T-helper 2 cell treated with Interferon-gamma antibody and Interleukin-4, amounts not matched to agents 5 μg/mL and 100 μg/mL, for 36 hours (primary cell): ENCODE measurements around the gene PTCH2.
"Not testable (repeated sequence)": the region's sequence is repeated elsewhere in the genome, so short reads cannot be mapped to it uniquely, and the experiment has no call there.

Experiments
- DNase-seq: peaks from one replicate; pipeline ENCODE4 v3.0.0; 2021; ENCODE audit warnings: low spot score
- H3K27ac Mint-ChIP-seq: one replicate; pipeline ENCODE4 v1.8.0; 2021; ENCODE audit warnings: mild to moderate bottlenecking, mixed read lengths
- H3K27me3 Mint-ChIP-seq: one replicate; pipeline ENCODE4 v1.8.0; 2021; ENCODE audit warnings: low read depth, mixed read lengths
- H3K36me3 Mint-ChIP-seq: one replicate; pipeline ENCODE4 v1.8.0; 2021; ENCODE audit warnings: low read depth, mixed read lengths
- H3K4me1 Mint-ChIP-seq: one replicate; pipeline ENCODE4 v1.8.0; 2021; ENCODE audit warnings: low read depth, mixed read lengths
- H3K4me3 Mint-ChIP-seq: one replicate; pipeline ENCODE4 v1.8.0; 2022; ENCODE audit warnings: mild to moderate bottlenecking, moderate library complexity, mixed read lengths
- H3K9me3 Mint-ChIP-seq: one replicate; pipeline ENCODE4 v1.8.0; 2021; ENCODE audit warnings: mixed read lengths

Gene PTCH2

DNA sequence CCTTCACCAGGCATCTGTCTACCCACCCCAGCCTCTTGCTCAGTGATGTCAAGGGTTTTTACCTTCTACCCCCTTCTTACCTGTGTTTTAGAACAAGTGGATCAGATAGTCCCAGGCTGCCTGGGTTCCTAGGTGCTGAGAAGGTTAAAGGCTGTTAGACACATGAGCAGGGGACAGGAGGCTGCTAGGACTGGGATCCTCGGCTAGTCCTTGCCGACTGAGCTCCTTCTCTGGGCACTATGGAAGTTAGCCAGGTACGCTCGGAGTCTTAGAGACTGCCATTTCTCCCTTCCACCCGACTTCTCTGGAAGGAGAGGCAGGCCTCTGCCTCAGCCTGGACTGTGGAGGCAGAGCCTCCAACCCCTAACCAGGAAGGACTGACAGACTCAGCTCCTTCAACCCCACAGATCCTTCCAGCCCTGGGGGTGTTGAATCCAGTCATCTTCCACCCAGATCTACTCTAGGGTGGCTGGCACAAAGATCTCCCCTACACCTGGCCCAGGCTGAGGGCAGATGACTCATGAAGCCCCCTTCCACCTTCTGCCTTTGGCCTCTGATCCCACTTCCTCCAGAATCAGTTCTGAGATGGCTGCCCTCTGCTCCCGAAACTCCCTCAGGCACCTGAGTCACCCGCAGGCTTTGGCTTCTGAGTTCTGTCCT is 36.2 kb downstream of the PTCH2 start, which contains the start of gene DYNLT4:
Gene DYNLT4, minus strand, starts transcription at position 648 of the 660 bp plus-strand sequence. CDS start 683 bp downstream, outside the sequence.
- Mint-ChIP-seq H3K27me3 (no peaks in the 10 kb centered on the region), H3K4me3 (peak within 1 kb of the TSS; percentile 79), H3K27ac (peak within 1 kb of the TSS; percentile 99), H3K36me3 (peaks cover 67% of the 10 kb centered on the region), H3K9me3 (no peaks in the 10 kb centered on the region), H3K4me1 (peaks cover 67% of the 10 kb centered on the region)
- DNase-seq, result no peak

DNA sequence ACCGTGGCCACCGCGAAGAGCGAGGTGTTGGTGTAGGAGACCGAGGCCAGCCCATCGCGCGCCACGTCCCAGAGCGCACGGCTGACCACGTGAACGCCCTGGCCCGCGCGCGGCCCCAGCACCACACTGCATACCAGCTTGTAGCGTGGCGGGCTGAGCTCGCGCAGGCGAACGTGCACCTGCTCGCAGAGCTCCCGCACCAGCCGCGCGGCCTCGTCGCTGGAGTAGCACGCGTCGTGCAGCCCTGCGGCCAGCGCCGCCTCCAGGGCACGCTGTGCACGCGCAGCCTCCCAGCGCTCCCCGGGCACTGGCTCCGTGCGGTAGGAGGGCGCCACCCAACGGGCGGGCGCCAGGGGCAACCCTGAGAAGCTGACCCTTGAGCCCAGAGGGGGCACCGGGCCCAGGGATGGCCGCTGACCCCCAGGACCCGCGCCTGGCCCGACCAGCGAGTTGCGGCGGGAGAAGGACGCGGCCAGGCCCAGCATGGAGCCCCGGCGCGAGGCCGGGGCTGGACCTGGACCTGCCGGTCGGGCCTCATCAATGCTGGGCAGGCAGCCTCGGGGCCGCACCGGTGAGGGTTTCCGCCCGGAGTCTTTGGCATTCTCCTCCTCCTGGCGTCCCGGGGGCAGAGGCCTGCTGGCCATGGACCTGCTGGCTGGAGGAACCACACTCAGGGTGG is 36.9 kb downstream of the PTCH2 start:
- H3K27me3 Mint-ChIP-seq, result no peaks in the 10 kb centered on the region
- H3K4me3 Mint-ChIP-seq, result no peak overlapping the region
- peaks cover 65% of the 10 kb centered on the region for H3K36me3 Mint-ChIP-seq
- H3K4me1 Mint-ChIP-seq, result peaks cover 62% of the 10 kb centered on the region
- peak overlapping the region; percentile 99 for H3K27ac Mint-ChIP-seq
- no peaks in the 10 kb centered on the region for H3K9me3 Mint-ChIP-seq
- DNase-seq, result no peak

DNA sequence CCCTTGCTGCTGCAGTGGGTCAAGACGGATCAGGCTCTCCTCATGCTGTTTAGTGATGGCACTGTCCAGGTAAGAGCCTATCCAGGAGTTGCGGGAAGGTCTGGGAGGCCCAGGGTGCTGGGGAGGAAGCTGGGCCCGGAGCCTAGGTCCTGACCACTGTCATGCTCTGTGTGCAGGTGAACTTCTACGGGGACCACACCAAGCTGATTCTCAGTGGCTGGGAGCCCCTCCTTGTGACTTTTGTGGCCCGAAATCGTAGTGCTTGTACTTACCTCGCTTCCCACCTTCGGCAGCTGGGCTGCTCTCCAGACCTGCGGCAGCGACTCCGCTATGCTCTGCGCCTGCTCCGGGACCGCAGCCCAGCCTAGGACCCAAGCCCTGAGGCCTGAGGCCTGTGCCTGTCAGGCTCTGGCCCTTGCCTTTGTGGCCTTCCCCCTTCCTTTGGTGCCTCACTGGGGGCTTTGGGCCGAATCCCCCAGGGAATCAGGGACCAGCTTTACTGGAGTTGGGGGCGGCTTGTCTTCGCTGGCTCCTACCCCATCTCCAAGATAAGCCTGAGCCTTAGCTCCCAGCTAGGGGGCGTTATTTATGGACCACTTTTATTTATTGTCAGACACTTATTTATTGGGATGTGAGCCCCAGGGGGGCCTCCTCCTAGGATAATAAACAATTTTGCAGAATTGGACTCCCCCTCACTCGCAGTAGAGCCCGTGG is 37.6 kb downstream of the PTCH2 start:
- DNase-seq, result no peak
- H3K4me3 Mint-ChIP-seq, result no peak overlapping the region
- no peaks in the 10 kb centered on the region for H3K27me3 Mint-ChIP-seq
- peaks cover 56% of the 10 kb centered on the region for H3K4me1 Mint-ChIP-seq
- peak overlapping the region; percentile 77 for H3K27ac Mint-ChIP-seq
- H3K36me3 Mint-ChIP-seq, result peaks cover 64% of the 10 kb centered on the region
- H3K9me3 Mint-ChIP-seq, result no peaks in the 10 kb centered on the region

DNA sequence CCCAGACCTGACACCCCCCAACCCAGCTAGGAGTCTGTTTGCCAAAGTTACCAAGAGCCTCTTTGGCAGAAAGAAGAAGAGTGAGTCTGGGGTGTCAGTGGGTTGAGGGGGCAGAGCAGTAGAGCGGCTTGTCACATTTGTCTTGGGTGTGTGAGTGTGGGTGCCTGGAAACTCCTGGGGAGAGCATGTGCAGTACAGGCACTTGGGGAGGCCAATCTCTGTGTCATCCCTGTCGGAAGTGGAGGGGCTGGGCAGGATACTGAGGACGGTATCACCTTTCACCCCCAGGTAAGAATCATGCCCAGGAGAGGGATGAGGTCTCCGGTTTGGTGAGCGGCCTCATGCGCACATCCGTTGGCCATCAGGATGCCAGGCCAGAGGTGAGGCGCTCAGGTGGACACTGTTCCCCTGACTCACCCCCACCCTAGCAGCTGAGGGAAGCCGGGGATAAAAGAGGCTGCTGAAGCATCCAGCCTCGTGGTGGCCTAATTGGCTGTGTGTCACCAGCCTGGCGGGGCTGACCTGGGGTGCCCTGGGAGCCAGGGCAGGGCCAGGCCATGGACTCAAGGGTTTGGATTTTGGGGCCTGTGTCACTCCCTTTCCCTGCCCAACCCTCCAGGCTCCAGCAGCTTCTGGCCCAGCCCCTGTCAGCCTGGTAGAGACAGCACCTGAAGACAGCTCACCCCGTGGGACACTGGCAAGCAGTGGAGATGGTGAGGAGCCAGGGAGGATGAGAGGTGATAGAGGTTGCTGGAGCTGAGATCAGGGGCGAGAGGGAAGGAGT is 39.5 kb downstream of the PTCH2 start:
- no peaks in the 10 kb centered on the region for H3K27me3 Mint-ChIP-seq
- peaks cover 61% of the 10 kb centered on the region for H3K36me3 Mint-ChIP-seq
- peaks cover 48% of the 10 kb centered on the region for H3K4me1 Mint-ChIP-seq
- no peaks in the 10 kb centered on the region for H3K9me3 Mint-ChIP-seq
- H3K27ac Mint-ChIP-seq, result peak overlapping the region; percentile 77
- H3K4me3 Mint-ChIP-seq, result peak overlapping the region; percentile 92
- no peak for DNase-seq

DNA sequence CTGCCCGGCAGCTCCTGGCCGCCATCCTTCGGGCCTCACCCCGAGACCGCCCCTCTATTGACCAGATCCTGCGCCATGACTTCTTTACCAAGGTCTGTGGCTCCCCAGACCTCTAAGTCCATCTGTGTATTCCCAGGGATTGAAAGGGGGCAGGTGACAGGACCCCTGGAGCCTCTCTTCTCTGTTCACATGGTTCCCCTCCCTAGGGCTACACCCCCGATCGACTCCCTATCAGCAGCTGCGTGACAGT is 40.1 kb downstream of the PTCH2 start:
- DNase-seq, result no peak
- Mint-ChIP-seq H3K36me3 (peaks cover 60% of the 10 kb centered on the region), H3K4me1 (peaks cover 44% of the 10 kb centered on the region), H3K27me3 (no peaks in the 10 kb centered on the region), H3K27ac (peak overlapping the region; percentile 72), H3K9me3 (no peaks in the 10 kb centered on the region), H3K4me3 (peak overlapping the region; percentile 92)

DNA sequence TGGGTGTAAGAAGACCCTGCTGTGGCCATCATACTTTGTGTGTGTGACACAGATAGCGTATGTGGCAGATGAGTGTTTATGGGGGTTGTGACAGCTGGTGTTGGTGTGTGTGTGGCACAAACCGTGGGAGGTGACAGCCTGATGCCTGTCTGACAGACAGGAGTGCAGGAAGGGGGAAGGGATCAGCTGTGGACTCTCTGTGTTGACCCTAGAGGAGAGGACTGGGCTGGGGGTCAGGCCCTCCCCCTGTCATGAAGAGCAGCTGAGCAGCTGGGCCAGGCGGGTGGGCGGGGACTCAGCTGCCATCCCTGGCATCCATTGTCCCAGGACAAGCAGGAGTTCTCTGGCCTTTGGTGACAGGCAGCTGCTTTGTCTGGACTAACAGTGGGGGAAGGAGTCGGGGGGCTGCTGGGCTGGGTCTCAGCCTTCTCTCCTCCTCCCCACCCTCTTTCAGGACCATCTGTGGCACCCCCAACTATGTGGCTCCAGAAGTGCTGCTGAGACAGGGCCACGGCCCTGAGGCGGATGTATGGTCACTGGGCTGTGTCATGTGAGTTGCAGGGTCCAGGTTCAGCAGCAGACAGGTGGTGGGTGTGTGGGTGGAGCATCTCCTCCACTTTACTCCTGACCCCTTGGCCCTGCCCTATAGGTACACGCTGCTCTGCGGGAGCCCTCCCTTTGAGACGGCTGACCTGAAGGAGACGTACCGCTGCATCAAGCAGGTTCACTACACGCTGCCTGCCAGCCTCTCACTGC is 40.6 kb downstream of the PTCH2 start:
- H3K4me3 Mint-ChIP-seq, result peak overlapping the region; percentile 92
- no peaks in the 10 kb centered on the region for H3K9me3 Mint-ChIP-seq
- no peaks in the 10 kb centered on the region for H3K27me3 Mint-ChIP-seq
- peak overlapping the region; percentile 97 for H3K27ac Mint-ChIP-seq
- peaks cover 55% of the 10 kb centered on the region for H3K36me3 Mint-ChIP-seq
- DNase-seq, result no peak
- peaks cover 39% of the 10 kb centered on the region for H3K4me1 Mint-ChIP-seq

DNA sequence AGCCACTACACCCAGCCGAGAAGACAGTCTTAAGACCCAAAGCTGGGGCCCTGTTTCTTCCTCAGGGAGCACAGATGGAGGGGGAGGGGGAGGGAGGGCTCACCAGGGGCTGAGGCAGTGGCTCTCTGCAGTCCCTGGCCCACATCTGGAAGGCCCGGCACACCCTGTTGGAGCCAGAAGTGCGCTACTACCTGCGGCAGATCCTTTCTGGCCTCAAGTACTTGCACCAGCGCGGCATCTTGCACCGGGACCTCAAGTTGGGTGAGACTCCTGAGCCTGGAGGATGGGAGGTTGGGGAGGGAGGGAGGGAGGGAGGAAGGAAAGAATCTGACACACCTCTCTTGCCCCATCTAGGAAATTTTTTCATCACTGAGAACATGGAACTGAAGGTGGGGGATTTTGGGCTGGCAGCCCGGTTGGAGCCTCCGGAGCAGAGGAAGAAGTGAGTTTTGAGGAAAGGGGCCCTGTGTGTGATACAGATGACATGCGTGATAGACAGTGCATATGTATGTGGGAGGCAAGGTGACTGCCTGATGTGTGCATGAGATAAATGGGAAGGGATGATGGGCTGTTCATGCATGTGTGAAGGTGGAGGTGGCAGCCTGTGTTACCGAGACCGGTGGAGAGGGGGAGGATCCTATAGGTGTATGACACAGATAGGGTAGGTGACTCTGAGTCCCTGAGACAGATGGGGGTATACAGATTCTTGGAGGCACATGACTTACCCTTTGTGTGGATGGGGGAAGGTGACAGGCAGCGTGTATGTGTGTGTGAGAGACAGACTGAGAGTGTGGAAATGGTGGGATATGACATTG is 41.4 kb downstream of the PTCH2 start:
- peak; percentile 65 for DNase-seq
- Mint-ChIP-seq H3K4me1 (peaks cover 31% of the 10 kb centered on the region), H3K9me3 (no peaks in the 10 kb centered on the region), H3K4me3 (peak overlapping the region; percentile 92), H3K27ac (peak overlapping the region; percentile 97), H3K36me3 (peaks cover 48% of the 10 kb centered on the region), H3K27me3 (no peaks in the 10 kb centered on the region)

DNA sequence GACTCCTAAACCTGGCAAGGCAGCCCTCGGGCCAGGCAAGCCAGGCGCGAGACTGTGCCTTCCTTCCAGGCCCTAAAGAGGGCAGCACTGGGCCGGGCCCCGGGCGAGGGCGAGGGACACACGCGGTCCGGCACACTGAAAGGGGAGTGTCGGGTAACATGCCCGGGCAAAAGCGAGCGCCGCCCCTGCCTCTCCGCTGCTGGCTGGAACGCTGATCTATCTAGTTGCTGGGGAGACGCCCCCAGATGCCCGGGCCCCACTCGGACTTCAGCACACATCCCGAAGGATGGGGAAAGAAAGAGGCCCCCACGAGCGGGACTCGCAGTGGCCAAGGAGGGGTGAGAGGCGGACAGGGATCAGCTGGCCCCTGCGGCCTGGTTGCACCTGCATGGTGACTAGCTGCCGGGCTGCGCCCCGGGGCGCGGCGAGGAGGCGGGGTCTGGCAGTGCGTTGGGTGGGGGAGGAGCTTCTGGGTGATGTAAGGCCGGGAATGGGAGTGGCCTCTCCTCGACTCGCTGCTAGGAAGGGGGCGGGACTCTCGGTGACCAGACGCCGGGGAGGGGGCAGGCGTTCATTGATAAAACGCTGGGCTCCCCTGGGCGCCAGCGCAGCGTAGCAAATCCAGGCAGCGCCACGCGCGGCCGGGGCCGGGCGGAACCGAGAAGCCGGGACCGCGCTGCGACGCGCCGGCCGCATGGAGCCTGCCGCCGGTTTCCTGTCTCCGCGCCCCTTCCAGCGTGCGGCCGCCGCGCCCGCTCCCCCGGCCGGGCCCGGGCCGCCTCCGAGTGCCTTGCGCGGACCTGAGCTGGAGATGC is 43.1 kb downstream of the PTCH2 start, which contains the start of gene PLK3:
Gene PLK3, plus strand, starts transcription at position 608 of the 815 bp plus-strand sequence. Its CDS starts 87 bp downstream, at position 695.
- peak; percentile 96 for DNase-seq
- Mint-ChIP-seq H3K9me3 (no peaks in the 10 kb centered on the region), H3K4me1 (peaks cover 26% of the 10 kb centered on the region), H3K27me3 (no peaks in the 10 kb centered on the region), H3K36me3 (peaks cover 35% of the 10 kb centered on the region), H3K27ac (peak within 1 kb of the TSS; percentile 100), H3K4me3 (peak within 1 kb of the TSS; percentile 99)

DNA sequence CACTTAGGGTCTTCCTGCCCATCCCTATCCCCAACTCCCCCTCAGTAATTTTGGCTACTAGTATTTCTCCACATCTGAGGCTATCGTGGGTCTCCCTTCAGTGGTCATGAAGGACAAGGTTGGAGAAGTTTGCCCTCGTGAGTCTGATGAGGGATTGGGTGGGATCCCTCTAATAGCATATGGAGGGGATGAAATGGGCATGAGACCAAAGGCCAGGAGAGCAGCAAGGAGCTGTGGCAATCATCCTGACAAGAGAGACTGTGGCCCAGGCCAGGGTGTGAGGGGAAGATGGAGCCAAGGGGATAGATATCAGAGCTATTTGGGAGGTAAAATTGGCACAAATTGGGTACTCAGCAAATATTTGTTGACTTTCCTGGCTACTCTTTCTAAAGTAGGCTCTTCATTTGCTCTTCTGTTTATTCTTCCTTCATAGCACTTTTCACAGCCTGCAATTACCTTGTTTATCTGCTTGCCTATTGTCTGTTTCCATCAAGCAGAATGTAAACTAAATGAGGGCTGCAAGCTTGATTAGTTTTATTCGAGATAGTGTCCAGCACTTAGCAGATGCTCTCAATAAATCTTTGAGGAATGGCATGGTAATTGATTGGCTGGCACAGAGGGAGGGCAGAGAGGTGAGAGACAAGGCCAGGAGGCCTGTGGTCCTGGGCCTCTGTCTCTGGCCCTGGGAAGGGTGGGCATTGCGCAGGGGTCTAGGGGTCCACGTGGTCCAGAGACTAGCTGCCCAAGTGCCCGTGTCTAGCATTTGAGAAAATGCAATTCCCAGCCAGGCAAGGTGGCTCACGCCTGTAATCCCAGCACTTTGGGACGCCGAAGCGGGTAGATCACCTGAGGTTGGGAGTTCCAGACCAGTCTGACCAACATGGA is 44.3 kb downstream of the PTCH2 start:
- Mint-ChIP-seq H3K27ac (peak overlapping the region; percentile 100), H3K9me3 (no peaks in the 10 kb centered on the region), H3K4me1 (peaks cover 26% of the 10 kb centered on the region), H3K36me3 (peaks cover 23% of the 10 kb centered on the region), H3K27me3 (no peaks in the 10 kb centered on the region), H3K4me3 (peak overlapping the region; percentile 99)
- DNase-seq, result no peak

DNA sequence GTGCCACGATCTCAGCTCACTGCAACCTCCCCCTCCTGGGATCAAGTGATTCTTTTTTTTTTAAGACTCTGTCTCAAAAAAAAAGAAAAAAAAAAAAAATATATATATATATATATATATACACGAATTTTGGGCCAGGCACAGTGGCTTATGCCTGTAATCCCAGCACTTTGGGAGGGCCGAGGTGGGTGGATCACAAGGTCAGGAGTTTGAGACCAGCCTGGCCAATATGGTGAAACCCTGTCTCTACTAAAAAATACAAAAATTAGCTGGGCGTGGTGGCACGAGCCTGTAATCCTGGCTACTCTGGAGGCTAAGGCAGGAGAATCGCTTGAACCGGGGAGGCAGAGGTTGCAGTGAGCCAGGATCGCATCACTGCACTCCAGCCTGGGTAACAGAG is 45.2 kb downstream of the PTCH2 start:
- H3K36me3 Mint-ChIP-seq, result peaks cover 16% of the 10 kb centered on the region
- H3K4me3 Mint-ChIP-seq, H3K27me3 Mint-ChIP-seq, H3K9me3 Mint-ChIP-seq, DNase-seq: not testable (repeated sequence)
- peaks cover 23% of the 10 kb centered on the region for H3K4me1 Mint-ChIP-seq
- H3K27ac Mint-ChIP-seq, result peak overlapping the region; percentile 36

DNA sequence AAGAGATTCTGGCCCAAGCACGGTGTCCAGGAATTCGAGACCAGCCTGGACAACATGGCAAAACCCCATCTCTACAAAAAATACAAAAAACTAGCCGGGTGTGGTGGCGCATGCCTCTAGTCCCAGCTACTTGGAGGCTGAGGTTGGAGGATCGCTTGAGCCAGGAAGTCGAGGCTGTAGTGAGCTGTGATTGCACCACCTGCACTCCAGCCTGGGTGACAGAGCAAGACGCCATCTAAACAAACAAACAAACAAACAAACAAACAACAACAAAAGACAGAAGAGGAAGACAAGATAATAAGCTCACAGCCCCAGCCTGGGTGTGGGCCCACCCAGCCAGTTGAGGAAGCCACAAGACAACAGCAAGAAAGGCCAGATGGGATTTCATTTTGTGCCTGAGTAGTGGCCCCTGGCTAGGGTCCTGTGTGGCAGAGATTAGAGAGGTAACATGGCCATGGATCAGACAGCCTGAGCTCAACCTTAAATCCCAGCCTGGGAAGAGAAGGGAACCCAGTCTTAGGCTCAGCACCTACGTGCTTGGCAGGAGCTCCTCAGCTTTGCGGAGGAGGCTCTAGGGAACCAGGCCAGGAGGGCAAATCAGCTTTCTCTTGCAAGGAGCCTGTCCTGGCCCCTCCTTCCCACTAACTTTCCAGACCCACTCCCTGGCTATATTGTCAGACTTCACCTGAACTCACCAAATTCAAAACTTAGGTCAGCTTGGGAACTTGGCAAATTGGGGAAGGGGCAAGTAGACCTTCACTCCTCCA is 50.1 kb downstream of the PTCH2 start:
- no peak for DNase-seq
- no peaks in the 10 kb centered on the region for H3K27me3 Mint-ChIP-seq
- H3K4me1 Mint-ChIP-seq, result peaks cover 2% of the 10 kb centered on the region
- no peaks in the 10 kb centered on the region for H3K36me3 Mint-ChIP-seq
- H3K27ac Mint-ChIP-seq, result no peak overlapping the region
- H3K9me3 Mint-ChIP-seq, result no peaks in the 10 kb centered on the region
- no peak overlapping the region for H3K4me3 Mint-ChIP-seq
